OCI-LY1 (cell line): ENCODE results near the gene PIK3C2G.

Source experiments
- EZH2 ChIP-seq: fragments of 200-600 bp; sonication (generic), shearing (Covaris generic); IDR thresholded peaks from 2 replicates; pipeline ENCODE4 v1.8.0; 2017; ENCODE audit warnings: borderline replicate concordance, mixed run types, mild to moderate bottlenecking, antibody characterized with exemption, low read length, moderate library complexity, mixed read lengths
- TF ChIP-seq, protein P1 (sequence below): fragments of 200-600 bp; sonication (generic), shearing (Covaris generic); IDR thresholded peaks from 2 replicates; pipeline ENCODE4 v1.5.1; 2017; ENCODE audit warnings: mild to moderate bottlenecking, antibody characterized with exemption, low read length, moderate library complexity, mixed read lengths

DNA sequence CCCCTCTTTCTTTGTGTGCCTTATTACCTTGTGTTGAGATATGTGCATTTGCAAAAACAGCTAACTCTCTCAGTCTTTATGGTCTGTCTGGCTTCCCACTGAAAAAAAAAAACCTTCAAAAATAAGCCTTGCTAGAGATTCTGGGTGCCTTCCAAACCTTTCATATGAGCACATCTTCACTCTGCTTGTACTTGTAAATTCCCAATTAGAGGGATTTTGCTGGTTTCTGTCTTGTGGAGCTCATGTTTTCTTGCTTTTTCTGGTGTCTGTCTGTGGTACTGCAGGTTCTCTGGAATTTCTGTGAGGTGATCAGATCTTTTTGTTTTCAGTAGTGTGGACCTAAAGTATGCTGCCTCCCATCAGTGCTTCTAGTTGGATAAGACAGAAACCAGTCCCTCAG lies 100.1 kb downstream of the PIK3C2G start:
- TF ChIP-seq, protein P1, sequence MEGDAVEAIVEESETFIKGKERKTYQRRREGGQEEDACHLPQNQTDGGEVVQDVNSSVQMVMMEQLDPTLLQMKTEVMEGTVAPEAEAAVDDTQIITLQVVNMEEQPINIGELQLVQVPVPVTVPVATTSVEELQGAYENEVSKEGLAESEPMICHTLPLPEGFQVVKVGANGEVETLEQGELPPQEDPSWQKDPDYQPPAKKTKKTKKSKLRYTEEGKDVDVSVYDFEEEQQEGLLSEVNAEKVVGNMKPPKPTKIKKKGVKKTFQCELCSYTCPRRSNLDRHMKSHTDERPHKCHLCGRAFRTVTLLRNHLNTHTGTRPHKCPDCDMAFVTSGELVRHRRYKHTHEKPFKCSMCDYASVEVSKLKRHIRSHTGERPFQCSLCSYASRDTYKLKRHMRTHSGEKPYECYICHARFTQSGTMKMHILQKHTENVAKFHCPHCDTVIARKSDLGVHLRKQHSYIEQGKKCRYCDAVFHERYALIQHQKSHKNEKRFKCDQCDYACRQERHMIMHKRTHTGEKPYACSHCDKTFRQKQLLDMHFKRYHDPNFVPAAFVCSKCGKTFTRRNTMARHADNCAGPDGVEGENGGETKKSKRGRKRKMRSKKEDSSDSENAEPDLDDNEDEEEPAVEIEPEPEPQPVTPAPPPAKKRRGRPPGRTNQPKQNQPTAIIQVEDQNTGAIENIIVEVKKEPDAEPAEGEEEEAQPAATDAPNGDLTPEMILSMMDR = no peak
- no peak for TF ChIP-seq EZH2
